ENCODE results near the gene CPN2.

CPN2 gene, protein sequence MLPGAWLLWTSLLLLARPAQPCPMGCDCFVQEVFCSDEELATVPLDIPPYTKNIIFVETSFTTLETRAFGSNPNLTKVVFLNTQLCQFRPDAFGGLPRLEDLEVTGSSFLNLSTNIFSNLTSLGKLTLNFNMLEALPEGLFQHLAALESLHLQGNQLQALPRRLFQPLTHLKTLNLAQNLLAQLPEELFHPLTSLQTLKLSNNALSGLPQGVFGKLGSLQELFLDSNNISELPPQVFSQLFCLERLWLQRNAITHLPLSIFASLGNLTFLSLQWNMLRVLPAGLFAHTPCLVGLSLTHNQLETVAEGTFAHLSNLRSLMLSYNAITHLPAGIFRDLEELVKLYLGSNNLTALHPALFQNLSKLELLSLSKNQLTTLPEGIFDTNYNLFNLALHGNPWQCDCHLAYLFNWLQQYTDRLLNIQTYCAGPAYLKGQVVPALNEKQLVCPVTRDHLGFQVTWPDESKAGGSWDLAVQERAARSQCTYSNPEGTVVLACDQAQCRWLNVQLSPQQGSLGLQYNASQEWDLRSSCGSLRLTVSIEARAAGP

DNA sequence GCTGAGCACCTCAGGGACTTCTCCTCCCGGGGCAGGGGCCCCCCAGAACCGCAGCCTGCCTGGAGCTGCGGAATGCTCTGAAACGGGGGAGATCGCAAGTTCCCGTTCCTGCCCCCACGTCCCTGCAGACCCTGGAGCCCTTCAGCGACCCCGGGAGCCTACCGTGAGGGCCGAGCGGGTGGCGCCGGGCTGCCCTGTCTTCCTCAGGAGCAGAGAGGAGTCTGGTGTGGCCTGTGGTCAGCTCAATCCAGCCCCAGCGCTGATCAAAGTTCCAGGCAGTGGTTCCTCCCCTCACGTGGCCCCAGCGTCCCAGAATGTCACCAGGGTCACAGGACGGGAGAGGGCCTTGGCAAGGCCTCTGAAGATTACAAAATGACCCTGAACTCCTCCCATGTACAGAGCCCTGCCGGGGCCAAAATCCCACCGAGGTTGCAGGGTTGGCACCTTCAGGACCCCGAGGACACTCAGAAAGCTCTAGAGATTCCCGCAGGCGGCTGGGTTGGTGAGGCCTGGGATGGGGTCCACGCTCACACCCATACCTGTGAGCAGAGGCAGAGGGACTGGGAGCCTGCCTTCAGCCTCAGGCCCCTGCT lies at the start of gene CPN2:
Gene CPN2 (minus strand): TSS at position 249 of the 593 bp plus-strand sequence. CDS start 8,626 bp downstream, outside the sequence.
- ChIA-PET POLR2A (no interaction called here), CTCF (interaction anchor here (1.0 to 1.1 kb wide), 2 partner anchors 9 to 17 kb away, joined by 3 to 5 read pairs; no protein-coding TSS in a partner anchor)

DNA sequence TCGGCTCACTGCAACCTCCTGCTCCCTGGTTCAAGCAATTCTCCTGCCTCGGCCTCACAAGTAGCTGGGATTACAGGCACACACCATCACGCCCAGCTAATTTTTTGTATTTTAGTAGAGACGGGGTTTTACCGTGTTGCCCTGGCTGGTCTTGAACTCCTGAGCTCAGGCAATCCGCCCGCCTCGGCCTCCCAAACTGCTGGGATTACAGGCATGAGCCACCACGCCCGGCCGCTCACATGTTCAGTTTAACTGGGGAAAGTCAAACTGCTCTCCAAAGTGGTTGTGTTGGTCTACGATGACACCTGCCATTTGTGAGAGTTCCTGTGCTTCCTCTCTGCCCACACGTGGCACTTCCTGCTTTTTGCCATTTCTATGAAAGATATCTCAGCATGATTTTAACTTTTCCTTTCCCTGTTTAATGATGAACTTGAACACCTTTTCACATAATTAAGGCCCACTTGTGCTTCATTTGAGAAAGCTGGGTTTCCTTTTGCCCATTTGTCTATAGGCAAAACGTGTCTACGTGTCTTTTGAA lies 48.8 kb upstream of the CPN2 start:
- DNase-seq (ENCODE audit: extremely low spot score): no peak
- CTCF ChIA-PET: no interaction called here
- TF ChIP-seq ARNT (IDR thresholded peaks at IDR 0.05): no peak
- no peak for TF ChIP-seq NFRKB (IDR thresholded peaks at IDR 0.05)
- no peak for TF ChIP-seq BHLHE40 (IDR thresholded peaks at IDR 0.05; ENCODE audit: borderline replicate concordance)
- TF ChIP-seq FOXM1 (IDR thresholded peaks at IDR 0.05; ENCODE audit: borderline replicate concordance): no peak
- TF ChIP-seq SP1 (IDR thresholded peaks at IDR 0.05): no peak
- no peak for TF ChIP-seq ELF4 (IDR thresholded peaks at IDR 0.05)
- TF ChIP-seq, protein P1, sequence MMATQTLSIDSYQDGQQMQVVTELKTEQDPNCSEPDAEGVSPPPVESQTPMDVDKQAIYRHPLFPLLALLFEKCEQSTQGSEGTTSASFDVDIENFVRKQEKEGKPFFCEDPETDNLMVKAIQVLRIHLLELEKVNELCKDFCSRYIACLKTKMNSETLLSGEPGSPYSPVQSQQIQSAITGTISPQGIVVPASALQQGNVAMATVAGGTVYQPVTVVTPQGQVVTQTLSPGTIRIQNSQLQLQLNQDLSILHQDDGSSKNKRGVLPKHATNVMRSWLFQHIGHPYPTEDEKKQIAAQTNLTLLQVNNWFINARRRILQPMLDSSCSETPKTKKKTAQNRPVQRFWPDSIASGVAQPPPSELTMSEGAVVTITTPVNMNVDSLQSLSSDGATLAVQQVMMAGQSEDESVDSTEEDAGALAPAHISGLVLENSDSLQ (IDR thresholded peaks at IDR 0.05): no peak
- no peak for TF ChIP-seq TARDBP (IDR thresholded peaks at IDR 0.05)
- no peak for TF ChIP-seq L3MBTL2 (conservative IDR thresholded peaks at IDR 0.05)
- POLR2A ChIA-PET: no interaction called here

More for the DNA sequence above, at the start of gene CPN2:
- DNase-seq (ENCODE audit: extremely low spot score): no peak
- TF ChIP-seq, protein P1 (IDR thresholded peaks at IDR 0.05): no peak
- TF ChIP-seq LEF1 (IDR thresholded peaks at IDR 0.05; ENCODE audit: borderline replicate concordance): no peak
- TF ChIP-seq ZNF384 (IDR thresholded peaks at IDR 0.05): no peak
- TF ChIP-seq TARDBP (IDR thresholded peaks at IDR 0.05): no peak
- TF ChIP-seq FOXA1 (IDR thresholded peaks at IDR 0.05): no peak
- TF ChIP-seq CTBP1 (IDR thresholded peaks at IDR 0.05; ENCODE audit: borderline replicate concordance): no peak
- no peak for TF ChIP-seq SUZ12 (IDR thresholded peaks at IDR 0.05)
- TF ChIP-seq BHLHE40 (IDR thresholded peaks at IDR 0.05; ENCODE audit: borderline replicate concordance): no peak
- TF ChIP-seq SP1 (IDR thresholded peaks at IDR 0.05): no peak
- no peak for TF ChIP-seq FOXM1 (IDR thresholded peaks at IDR 0.05; ENCODE audit: borderline replicate concordance)
- TF ChIP-seq ARNT (IDR thresholded peaks at IDR 0.05): no peak
- TF ChIP-seq NFRKB (IDR thresholded peaks at IDR 0.05): no peak
- TF ChIP-seq HDGF (IDR thresholded peaks at IDR 0.05; ENCODE audit: borderline replicate concordance): no peak
- TF ChIP-seq FOXK2 (IDR thresholded peaks at IDR 0.05): no peak
- no peak for TF ChIP-seq ELF4 (IDR thresholded peaks at IDR 0.05)
- TF ChIP-seq L3MBTL2 (conservative IDR thresholded peaks at IDR 0.05): no peak

DNA sequence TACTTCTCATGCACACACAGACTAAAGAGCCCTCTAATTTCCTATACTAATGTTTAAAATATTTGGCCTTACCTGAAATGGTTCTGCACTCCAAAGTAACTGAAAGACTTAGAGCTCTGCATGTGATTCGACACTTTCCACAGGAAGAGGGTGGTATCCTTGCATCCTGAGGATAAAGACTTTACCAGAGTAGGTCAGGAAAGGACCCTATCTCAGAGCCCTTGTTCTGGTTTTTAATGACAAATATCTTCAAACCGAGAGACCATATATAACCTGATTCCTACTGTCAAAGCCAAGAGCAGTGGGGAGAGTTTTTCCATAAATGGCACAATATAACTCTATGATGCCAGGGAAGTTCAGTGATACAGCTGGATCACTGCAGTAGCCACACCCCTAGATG lies 48.0 kb upstream of the CPN2 start, which contains the start of gene GP5:
Gene GP5 (minus strand): TSS at position 101 of the 400 bp plus-strand sequence. CDS start 984 bp downstream, outside the sequence.
- DNase-seq (ENCODE audit: extremely low spot score): no peak
- ChIA-PET CTCF (no interaction called here), POLR2A (no interaction called here)
- TF ChIP-seq ELF4 (IDR thresholded peaks at IDR 0.05) (no peak), SP1 (IDR thresholded peaks at IDR 0.05) (no peak)

DNA sequence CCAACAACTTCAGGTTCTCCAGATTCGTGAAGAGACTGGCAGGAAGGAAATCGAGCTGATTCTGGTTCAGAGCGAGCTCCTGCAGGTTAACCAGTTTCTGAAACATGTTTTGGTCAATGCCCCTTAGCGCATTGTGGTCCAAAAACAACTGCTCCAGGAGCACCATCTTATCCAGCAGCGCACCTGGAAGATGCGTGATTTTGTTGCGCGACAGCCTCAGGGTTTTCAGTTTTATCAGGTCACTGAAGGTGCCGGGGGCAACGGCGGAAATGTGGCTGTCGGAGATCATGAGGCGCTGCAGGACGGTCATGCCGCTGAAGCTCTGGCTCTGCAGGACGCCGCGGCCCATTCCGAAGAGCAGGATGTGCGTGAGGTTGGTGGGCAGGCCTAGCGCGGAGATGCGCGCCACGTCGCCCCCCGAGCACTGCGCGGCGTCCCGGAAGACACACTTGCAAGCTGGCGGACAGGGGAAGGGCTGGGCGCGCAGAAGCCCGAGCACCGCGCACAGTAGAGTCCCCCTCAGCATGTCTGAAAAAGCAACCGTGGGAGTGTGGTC lies 46.7 kb upstream of the CPN2 start:
- DNase-seq (ENCODE audit: extremely low spot score): no peak
- ChIA-PET CTCF (no interaction called here), POLR2A (no interaction called here)
- TF ChIP-seq NFRKB (IDR thresholded peaks at IDR 0.05) (no peak), ZNF384 (IDR thresholded peaks at IDR 0.05) (no peak)

DNA sequence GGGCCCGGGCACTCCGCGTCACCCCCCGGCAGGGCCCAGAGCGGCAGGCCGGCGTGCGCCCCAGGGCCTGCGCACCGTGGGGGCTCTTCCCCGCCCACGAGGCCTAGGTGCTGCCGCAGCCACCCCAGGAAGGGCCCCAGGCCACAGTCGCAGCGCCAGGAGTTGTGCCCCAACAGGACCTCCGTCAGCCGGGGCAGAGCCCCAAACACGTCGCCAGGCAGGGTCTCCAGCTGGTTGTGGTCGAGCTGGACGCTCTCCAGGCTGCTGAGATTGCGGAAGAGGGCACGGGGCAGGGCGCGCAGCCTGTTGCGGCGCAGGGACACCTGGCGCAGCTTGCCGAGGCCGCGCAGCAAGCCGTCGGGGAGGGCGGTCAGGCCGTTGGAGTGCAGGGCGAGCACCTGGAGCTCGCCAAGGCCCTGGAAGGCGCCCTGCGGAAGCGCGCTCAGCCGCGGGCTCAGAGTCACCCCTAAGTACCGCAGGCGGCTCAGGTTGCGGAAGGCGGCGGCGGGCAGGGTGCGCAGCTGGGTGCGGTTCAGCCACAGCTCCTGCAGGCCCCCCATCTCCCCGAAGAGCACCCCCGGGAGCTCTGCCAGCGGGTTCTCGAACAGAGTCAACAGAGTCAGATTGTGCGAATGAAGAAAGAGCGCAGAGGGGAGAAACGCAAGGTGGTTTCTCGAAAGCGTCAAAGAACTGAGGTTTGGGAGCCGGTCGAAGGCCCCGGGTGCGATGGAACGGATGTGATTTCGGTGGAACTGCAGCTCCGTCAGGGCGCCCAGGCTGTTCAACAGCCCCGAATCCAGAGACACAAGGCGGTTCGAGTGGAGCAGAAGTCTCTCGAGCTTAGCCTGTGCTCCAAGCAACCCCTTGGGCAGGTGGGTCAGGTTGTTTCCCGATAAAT lies 46.0 kb upstream of the CPN2 start:
- no peak for DNase-seq (ENCODE audit: extremely low spot score)
- TF ChIP-seq NFRKB (IDR thresholded peaks at IDR 0.05) (no peak), FOXK2 (IDR thresholded peaks at IDR 0.05) (no peak), SP1 (IDR thresholded peaks at IDR 0.05) (no peak), ELF4 (IDR thresholded peaks at IDR 0.05) (no peak), TARDBP (IDR thresholded peaks at IDR 0.05) (no peak), BHLHE40 (IDR thresholded peaks at IDR 0.05; ENCODE audit: borderline replicate concordance) (no peak), LEF1 (IDR thresholded peaks at IDR 0.05; ENCODE audit: borderline replicate concordance) (no peak), HDGF (IDR thresholded peaks at IDR 0.05; ENCODE audit: borderline replicate concordance) (no peak)
- TF ChIP-seq, protein P1 (IDR thresholded peaks at IDR 0.05): no peak
- POLR2A ChIA-PET: no interaction called here
- CTCF ChIA-PET: no interaction called here

All from HEK293T (cell line).